Activated CD4-positive, alpha-beta memory T cell treated with anti-CD3 and anti-CD28 coated beads for 36 hours (primary cell): Measurements from ENCODE around the gene TOR1AIP1. TPM values are rescaled to one million over a fixed set of nuclear protein-coding genes. Genes with fewer than 3 reads are reported as not detected.

Experiments used
- CTCF ChIA-PET: fragments of 350-600 bp; sonication (Branson Sonifier 250); formaldehyde crosslinking; loops from one replicate; lab custom pipeline; 2021; ENCODE audit warnings: antibody characterized with exemption, inconsistent platforms; lab: Charles Lee
- POLR2A ChIA-PET: fragments of 350-600 bp; sonication (Branson Sonifier 250); formaldehyde crosslinking; loops from one replicate; lab custom pipeline; 2021; ENCODE audit warnings: antibody characterized with exemption; lab: Charles Lee
- DNase-seq: peaks from one replicate; pipeline ENCODE4 v3.0.0-alpha.2; 2020
- H3K27ac Mint-ChIP-seq: one replicate; pipeline ENCODE4 v1.8.0; 2021; ENCODE audit warnings: mixed read lengths
- H3K27me3 Mint-ChIP-seq: one replicate; pipeline ENCODE4 v1.8.0; 2021; ENCODE audit warnings: mixed read lengths
- H3K36me3 Mint-ChIP-seq: one replicate; pipeline ENCODE4 v1.8.0; 2021; ENCODE audit warnings: mixed read lengths
- H3K4me1 Mint-ChIP-seq: one replicate; pipeline ENCODE4 v1.8.0; 2021; ENCODE audit warnings: low read depth, mixed read lengths
- H3K4me3 Mint-ChIP-seq: one replicate; pipeline ENCODE4 v1.8.0; 2021; ENCODE audit warnings: mild to moderate bottlenecking, mixed read lengths
- H3K9me3 Mint-ChIP-seq: one replicate; pipeline ENCODE4 v1.8.0; 2021; ENCODE audit warnings: mixed read lengths
- intact Hi-C: fragments of 100-400 bp; cut with micrococcal nuclease; formaldehyde crosslinking; loops from one replicate; pipeline ENCODE4 v1.15.1; 2023
- total RNA-seq, 2 experiments: library from RNA; stranded (reverse); gene quantifications; one replicate each; pipeline ENCODE4 v1.2.3, GENCODE V29; 2021

TOR1AIP1 gene
- total RNA-seq, 2 experiments from 2014 or later: 57.4 to 57.7 TPM

GRCh38 chr1:179867493-179868330 is 14.4 kb upstream of the TOR1AIP1 start:
- intact Hi-C loops: loop anchor here (1.0 to 5.0 kb wide), 2 partner anchors 311 to 615 kb away; no protein-coding TSS in a partner anchor
- CTCF ChIA-PET: interaction anchor here (0.6 to 2.8 kb wide), 21 partner anchors 9 to 312 kb away, joined by 3 to 27 read pairs (median 4); partner anchors contain the start of gene TOR1AIP2
- Mint-ChIP-seq H3K4me3 (no peak overlapping the region), H3K27ac (no peak overlapping the region), H3K27me3 (no peaks in the 10 kb centered on the region), H3K4me1 (peaks cover 18% of the 10 kb centered on the region), H3K36me3 (peaks cover 25% of the 10 kb centered on the region), H3K9me3 (no peaks in the 10 kb centered on the region)
- POLR2A ChIA-PET: interaction anchor here (1.1 kb wide), 1 partner anchor 9 kb away, joined by 4 read pairs; no protein-coding TSS in a partner anchor
- peak; percentile 63 for DNase-seq

- H3K36me3 Mint-ChIP-seq: peaks cover 17% of the 10 kb centered on the region
- ChIA-PET POLR2A (no interaction called here), CTCF (interaction anchor here (1.4 kb wide), 1 partner anchor 56 kb away, joined by 4 read pairs; no protein-coding TSS in a partner anchor)
- no peak overlapping the region for H3K4me3 Mint-ChIP-seq
- intact Hi-C loops: no loop called here
- H3K27me3 Mint-ChIP-seq: no peaks in the 10 kb centered on the region
- peaks cover 35% of the 10 kb centered on the region for H3K4me1 Mint-ChIP-seq
- H3K27ac Mint-ChIP-seq: no peak overlapping the region
- no peaks in the 10 kb centered on the region for H3K9me3 Mint-ChIP-seq
- DNase-seq: no peak
Measured at GRCh38 chr1:179870870-179871269, 11.2 kb upstream of the TOR1AIP1 start.

- intact Hi-C loops: no loop called here
- Mint-ChIP-seq H3K9me3 (no peaks in the 10 kb centered on the region), H3K4me3 (no peak overlapping the region), H3K4me1 (peaks cover 42% of the 10 kb centered on the region), H3K27me3 (no peaks in the 10 kb centered on the region), H3K36me3 (peaks cover 16% of the 10 kb centered on the region), H3K27ac (no peak overlapping the region)
- ChIA-PET CTCF (interaction anchor here (1.4 kb wide), 1 partner anchor 57 kb away, joined by 4 read pairs; no protein-coding TSS in a partner anchor), POLR2A (no interaction called here)
- no peak for DNase-seq
Measured at GRCh38 chr1:179871940-179872339, 10.1 kb upstream of the TOR1AIP1 start.

GRCh38 chr1:179872558-179872957 is 9.5 kb upstream of the TOR1AIP1 start:
- Mint-ChIP-seq H3K4me1 (peaks cover 42% of the 10 kb centered on the region), H3K36me3 (peaks cover 15% of the 10 kb centered on the region), H3K27ac (no peak overlapping the region), H3K9me3 (no peaks in the 10 kb centered on the region), H3K4me3 (no peak overlapping the region), H3K27me3 (no peaks in the 10 kb centered on the region)
- intact Hi-C loops: no loop called here
- DNase-seq: no peak
- CTCF ChIA-PET: no interaction called here
- POLR2A ChIA-PET: no interaction called here

GRCh38 chr1:179873438-179873851 is 8.6 kb upstream of the TOR1AIP1 start:
- intact Hi-C loops: no loop called here
- no peaks in the 10 kb centered on the region for H3K9me3 Mint-ChIP-seq
- no peak for DNase-seq
- POLR2A ChIA-PET: interaction anchor here (1.0 kb wide), 1 partner anchor 10 kb away, joined by 3 read pairs; no protein-coding TSS in a partner anchor
- no peak overlapping the region for H3K27ac Mint-ChIP-seq
- H3K36me3 Mint-ChIP-seq: peaks cover 15% of the 10 kb centered on the region
- H3K4me3 Mint-ChIP-seq: no peak overlapping the region
- no peaks in the 10 kb centered on the region for H3K27me3 Mint-ChIP-seq
- H3K4me1 Mint-ChIP-seq: peaks cover 44% of the 10 kb centered on the region
- CTCF ChIA-PET: interaction anchor here (1.2 kb wide), 1 partner anchor 64 kb away, joined by 3 read pairs; no protein-coding TSS in a partner anchor

GRCh38 chr1:179875596-179876299 is 6.3 kb upstream of the TOR1AIP1 start:
- no peak for DNase-seq
- Mint-ChIP-seq H3K4me1 (peaks cover 58% of the 10 kb centered on the region), H3K36me3 (peaks cover 15% of the 10 kb centered on the region), H3K4me3 (no peak overlapping the region), H3K27me3 (no peaks in the 10 kb centered on the region), H3K27ac (no peak overlapping the region), H3K9me3 (no peaks in the 10 kb centered on the region)
- intact Hi-C loops: no loop called here
- CTCF ChIA-PET: interaction anchor here (0.7 to 2.3 kb wide), 3 partner anchors 8 to 169 kb away, joined by 3 to 12 read pairs (median 4); no protein-coding TSS in a partner anchor
- POLR2A ChIA-PET: no interaction called here

GRCh38 chr1:179876300-179876715 is 5.8 kb upstream of the TOR1AIP1 start:
- Mint-ChIP-seq H3K36me3 (peaks cover 15% of the 10 kb centered on the region), H3K4me3 (peak overlapping the region; percentile 97), H3K27ac (peak overlapping the region; percentile 51), H3K9me3 (no peaks in the 10 kb centered on the region), H3K4me1 (peaks cover 60% of the 10 kb centered on the region), H3K27me3 (no peaks in the 10 kb centered on the region)
- CTCF ChIA-PET: interaction anchor here (0.7 to 2.3 kb wide), 3 partner anchors 9 to 169 kb away, joined by 3 to 12 read pairs (median 4); no protein-coding TSS in a partner anchor
- intact Hi-C loops: no loop called here
- no peak for DNase-seq
- POLR2A ChIA-PET: no interaction called here

- peak within 1 kb of the TSS; percentile 97 for H3K4me3 Mint-ChIP-seq
- H3K27ac Mint-ChIP-seq: peak within 1 kb of the TSS; percentile 85
- H3K9me3 Mint-ChIP-seq: no peaks in the 10 kb centered on the region
- peaks cover 53% of the 10 kb centered on the region for H3K4me1 Mint-ChIP-seq
- intact Hi-C loops: no loop called here
- peak; percentile 95 for DNase-seq
- ChIA-PET CTCF (interaction anchor here (2.3 kb wide), 1 partner anchor 10 kb away, joined by 12 read pairs; no protein-coding TSS in a partner anchor), POLR2A (no interaction called here)
- peaks cover 18% of the 10 kb centered on the region for H3K36me3 Mint-ChIP-seq
- H3K27me3 Mint-ChIP-seq: no peaks in the 10 kb centered on the region
Measured at GRCh38 chr1:179877586-179878265, 4.4 kb upstream of the TOR1AIP1 start, which contains the start of gene TOR1AIP2. TOR1AIP2 (minus strand) TSS chr1:179877803; CDS start chr1:179852665, 25,138 bp downstream.

GRCh38 chr1:179879797-179880196 is 2.3 kb upstream of the TOR1AIP1 start:
- ChIA-PET POLR2A (interaction anchor here (2.1 kb wide), 1 partner anchor 74 kb away, joined by 5 read pairs; no protein-coding TSS in a partner anchor), CTCF (interaction anchor here (0.6 to 1.7 kb wide), 5 partner anchors 12 to 530 kb away, joined by 3 to 5 read pairs (median 3); partner anchors contain the start of gene CEP350)

GRCh38 chr1:179881642-179882252 is 338 bp upstream of the TOR1AIP1 start:
- Mint-ChIP-seq H3K27me3 (no peaks in the 10 kb centered on the region), H3K4me3 (peak overlapping the region; percentile 86), H3K36me3 (peaks cover 18% of the 10 kb centered on the region), H3K4me1 (peaks cover 45% of the 10 kb centered on the region), H3K27ac (peak overlapping the region; percentile 96), H3K9me3 (no peaks in the 10 kb centered on the region)
- POLR2A ChIA-PET: interaction anchor here (0.7 to 1.6 kb wide), 3 partner anchors 67 to 274 kb away, joined by 3 to 12 read pairs (median 4); partner anchors contain the start of gene CEP350
- DNase-seq: no peak
- intact Hi-C loops: loop anchor here (1.0 to 10.0 kb wide), 11 partner anchors 67 to 1513 kb away; partner anchors contain the start of genes CEP350, FAM20B, IER5 and SOAT1
- CTCF ChIA-PET: interaction anchor here (0.5 to 3.2 kb wide), 2 partner anchors 67 to 1151 kb away, joined by 3 to 11 read pairs; no protein-coding TSS in a partner anchor

More at GRCh38 chr1:179879797-179880196, 2.3 kb upstream of the TOR1AIP1 start:
- no peak for DNase-seq
- H3K9me3 Mint-ChIP-seq: no peaks in the 10 kb centered on the region
- peak overlapping the region; percentile 57 for H3K27ac Mint-ChIP-seq
- no peak overlapping the region for H3K4me3 Mint-ChIP-seq
- no peaks in the 10 kb centered on the region for H3K27me3 Mint-ChIP-seq
- peaks cover 51% of the 10 kb centered on the region for H3K4me1 Mint-ChIP-seq
- intact Hi-C loops: loop anchor here (5.0 to 10.0 kb wide), 7 partner anchors 587 to 1515 kb away; partner anchors contain the start of genes FAM20B, IER5, SOAT1 and STX6
- H3K36me3 Mint-ChIP-seq: peaks cover 18% of the 10 kb centered on the region
